HG03108 (cell line): ENCODE results near the gene IL16.

Experiments used
- ATAC-seq: cut with Tn5 transposase; IDR thresholded peaks from one replicate; pipeline ENCODE4 v1.9.1; 2021; ENCODE audit warnings: moderate library complexity; ENCODE audit not compliant: unreplicated experiment

Gene IL16

GRCh38 chr15:81254277-81254915 lies 57.7 kb downstream of the IL16 start:
- no peak for ATAC-seq

DNA sequence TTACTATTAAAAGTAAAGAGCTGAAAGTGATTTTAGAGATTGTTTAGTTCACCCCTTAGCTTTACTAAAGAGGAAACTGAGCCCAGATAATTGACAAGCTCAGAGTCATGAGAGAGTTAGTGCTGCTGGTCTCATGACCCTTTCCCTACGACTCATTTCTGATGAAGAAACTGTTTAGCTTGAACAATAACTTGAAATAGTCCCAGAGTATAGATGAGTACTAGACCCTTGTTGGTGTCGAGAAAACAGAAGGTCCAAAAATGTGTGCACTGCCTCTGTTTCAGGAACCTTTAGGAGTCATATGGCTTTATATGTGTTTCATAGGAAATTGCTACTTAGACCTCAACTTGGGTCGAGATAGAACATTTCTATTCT lies 58.2 kb downstream of the IL16 start:
- ATAC-seq = no peak

- no peak for ATAC-seq
These were observed 58.8 kb downstream of the IL16 start for GRCh38 chr15:81255315-81255957.

GRCh38 chr15:81255958-81256320 lies 59.3 kb downstream of the IL16 start:
- no peak for ATAC-seq

DNA sequence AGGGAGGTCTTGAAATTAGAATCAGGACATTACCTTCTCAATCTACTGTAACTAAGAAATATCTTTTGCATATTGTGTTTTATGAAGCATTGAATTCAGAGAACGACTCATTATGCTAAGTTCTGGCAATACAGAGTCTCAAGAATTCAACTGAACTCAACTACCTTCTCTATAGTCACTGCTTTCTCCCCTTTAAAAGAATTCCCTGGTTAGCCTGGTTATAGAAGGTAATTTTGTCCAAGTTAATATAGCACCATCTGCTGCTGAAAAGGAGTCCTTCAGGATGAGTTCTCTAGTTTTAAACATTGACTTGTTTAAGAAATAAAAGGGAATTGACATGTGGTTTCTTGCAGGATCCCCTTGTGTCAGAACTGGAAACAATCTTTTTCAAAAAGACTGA lies 60.2 kb downstream of the IL16 start:
- ATAC-seq = no peak

DNA sequence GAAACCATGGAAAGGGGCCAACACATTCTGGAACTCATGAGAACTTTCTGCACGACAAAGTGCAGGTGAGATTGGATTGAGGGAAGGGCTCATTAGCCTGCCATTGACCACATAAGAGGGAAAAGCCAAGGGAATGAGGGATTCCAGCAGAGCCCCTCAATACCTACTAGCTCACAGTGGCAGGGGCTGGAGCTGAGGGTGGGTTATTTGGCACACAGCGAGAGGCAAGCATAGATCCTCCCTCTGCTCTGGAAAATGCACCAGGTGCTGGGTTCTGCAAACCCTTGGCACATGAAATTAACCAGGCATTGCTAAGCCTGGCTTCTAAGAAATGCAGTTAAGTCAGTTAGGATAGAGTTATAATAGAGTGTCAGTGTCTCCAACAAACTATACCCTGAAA lies 60.8 kb downstream of the IL16 start:
- no peak for ATAC-seq

- no peak for ATAC-seq
These were observed 61.8 kb downstream of the IL16 start for GRCh38 chr15:81258455-81258854.

GRCh38 chr15:81259760-81260298 lies 63.1 kb downstream of the IL16 start:
- ATAC-seq = no peak

GRCh38 chr15:81261172-81261811 lies 64.6 kb downstream of the IL16 start:
- ATAC-seq = no peak

DNA sequence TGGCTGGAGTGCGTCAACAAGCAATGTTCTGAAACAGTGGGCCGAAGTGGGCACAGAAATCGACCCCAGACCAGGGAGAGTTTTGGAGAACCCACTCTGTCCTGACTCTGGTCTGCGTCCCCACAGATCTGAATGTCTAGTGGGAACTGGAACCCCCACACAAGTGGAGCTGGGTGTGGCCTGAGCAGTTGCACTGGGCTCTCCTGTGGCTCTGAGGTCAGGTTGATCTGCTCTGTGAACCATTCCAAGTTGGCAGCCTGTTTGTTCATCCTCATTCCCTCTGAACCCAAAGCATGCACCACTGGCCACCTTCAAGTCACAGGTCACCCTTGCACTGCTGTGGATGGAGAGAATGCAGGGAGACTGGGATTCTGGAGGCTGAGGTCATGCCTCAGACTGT lies 66.8 kb downstream of the IL16 start:
- no peak for ATAC-seq

DNA sequence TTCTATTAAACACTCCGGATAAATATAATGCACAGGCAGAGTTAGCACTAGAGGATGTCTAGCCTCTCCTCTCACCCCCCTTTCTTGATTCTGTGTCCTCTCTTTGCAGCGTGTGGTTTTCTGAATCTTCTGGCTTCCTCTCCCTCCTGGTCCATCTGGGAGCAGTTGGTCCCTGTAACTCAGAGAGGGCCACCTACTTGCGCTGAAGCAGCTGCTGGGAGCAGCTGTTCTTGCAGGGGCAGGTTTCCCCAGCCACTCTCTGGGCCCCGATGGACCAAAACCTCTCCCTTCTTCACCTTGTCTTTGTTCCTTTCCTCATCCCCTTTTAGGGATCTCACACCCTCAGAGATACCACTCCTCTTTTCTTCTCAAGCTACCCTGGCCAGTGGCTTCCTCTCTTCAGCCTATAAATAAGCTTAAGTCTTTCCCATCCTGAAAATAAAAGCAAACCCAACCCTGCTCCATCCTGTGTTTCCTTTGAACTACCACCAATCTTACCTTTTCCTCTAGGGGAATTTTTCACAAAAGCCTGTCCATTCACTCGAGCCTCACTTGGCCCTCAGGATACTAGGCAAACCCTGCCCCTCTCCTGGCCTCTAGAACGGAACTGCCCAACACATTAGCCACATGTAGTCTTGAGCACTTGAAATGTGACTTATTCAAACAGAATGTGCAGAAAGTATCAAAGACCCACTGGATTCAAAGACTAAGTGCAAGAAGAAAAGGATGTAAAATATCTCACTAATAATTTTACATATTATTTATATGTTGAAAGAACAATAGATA lies 67.6 kb downstream of the IL16 start:
- no peak for ATAC-seq

GRCh38 chr15:81265256-81265943 lies 68.7 kb downstream of the IL16 start:
- ATAC-seq = no peak

GRCh38 chr15:81265944-81266775 lies 69.5 kb downstream of the IL16 start:
- ATAC-seq = peak; percentile 70

GRCh38 chr15:81268340-81268739 lies 71.7 kb downstream of the IL16 start:
- ATAC-seq = no peak

GRCh38 chr15:81268881-81269601 lies 72.4 kb downstream of the IL16 start:
- no peak for ATAC-seq

DNA sequence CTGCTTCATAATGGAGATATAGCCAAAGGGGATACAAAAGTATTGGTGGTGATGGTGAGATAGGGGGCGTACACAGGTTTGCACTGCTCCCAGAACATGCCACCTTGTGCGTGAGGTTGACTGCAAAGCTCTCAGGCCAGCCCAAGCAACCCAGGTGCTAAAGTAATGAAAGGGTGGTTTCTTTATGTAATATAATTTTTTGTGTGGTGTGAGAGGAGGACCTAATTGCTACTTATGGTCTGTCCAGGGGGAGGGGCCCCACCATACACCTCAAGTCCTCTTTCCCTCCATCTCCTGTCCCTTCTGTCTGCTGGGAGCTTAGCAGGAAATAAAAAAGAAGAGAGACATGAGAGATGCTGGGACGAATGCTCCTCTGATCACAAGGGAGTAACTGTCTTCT lies 73.5 kb downstream of the IL16 start:
- ATAC-seq = no peak

- no peak for ATAC-seq
These were observed 74.3 kb downstream of the IL16 start for GRCh38 chr15:81270781-81271491.

DNA sequence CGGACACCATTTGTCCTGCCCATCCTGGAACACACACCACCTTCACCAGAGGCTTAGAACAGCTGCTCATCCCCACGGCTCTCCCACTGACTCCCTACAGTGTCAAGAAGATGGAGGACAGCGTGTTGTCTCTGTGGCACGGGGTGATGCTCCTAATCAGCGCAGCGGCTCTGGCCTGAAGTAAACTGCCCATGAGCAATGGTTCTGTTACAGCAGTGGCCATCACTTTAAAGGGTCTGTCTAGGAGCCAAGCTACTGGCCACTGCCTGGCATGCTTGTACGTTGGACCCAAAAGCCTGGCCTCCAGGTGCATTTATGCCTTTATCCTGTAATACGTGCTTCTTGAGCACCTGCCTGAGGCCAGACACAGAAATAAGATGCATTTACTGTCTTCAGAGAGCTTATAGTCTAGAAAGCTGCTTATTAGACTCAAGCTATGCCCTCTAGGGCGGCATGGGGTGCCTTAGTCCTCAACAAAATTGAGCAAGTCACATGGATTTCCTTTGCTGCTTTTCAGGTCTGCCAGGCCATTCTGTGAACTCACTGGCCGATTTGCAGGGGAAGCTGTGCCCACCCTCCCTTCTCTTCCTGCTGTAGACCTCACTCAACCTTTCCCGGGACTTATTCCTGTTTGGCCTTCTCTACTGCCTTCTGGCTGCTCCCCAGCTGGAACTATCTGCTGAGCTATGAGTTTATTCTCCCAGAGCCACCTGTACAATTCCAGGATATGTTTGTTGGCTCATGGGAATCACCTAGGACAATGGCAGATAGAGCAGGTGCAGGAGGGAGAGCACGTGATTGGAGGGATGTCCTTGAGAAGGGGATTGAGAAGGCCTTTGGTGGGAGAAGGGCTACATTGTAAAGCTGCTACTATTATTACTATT lies 75.3 kb downstream of the IL16 start:
- no peak for ATAC-seq
